ENCODE data around the gene BTNL2.

- TF ChIP-seq CTCF (conservative IDR thresholded peaks at IDR 0.05; ENCODE audit: low read depth, low read length): no peak
- TF ChIP-seq EZH2phosphoT487 (IDR thresholded peaks at IDR 0.05; ENCODE audit: borderline replicate concordance, low read length): no peak
Observed at GRCh38 chr6:32355018-32355417, 52.0 kb downstream of the BTNL2 start.

All from PC-3 (cell line).